Epithelial cell of prostate (primary cell): ENCODE results near the gene PRR5.
"Not testable (repeated sequence)": the region's sequence is repeated elsewhere in the genome, so short reads cannot be mapped to it uniquely, and the experiment has no call there.

Experiments
- DNase-seq: peaks from one replicate; pipeline ENCODE4 v3.0.0-alpha.2; 2011; ENCODE audit warnings: low read depth, low spot score
- H3K27ac ChIP-seq: fragments of 450-650 bp; 2 replicates; pipeline ENCODE4 v1.5.1; 2017; ENCODE audit warnings: mild to moderate bottlenecking

Gene PRR5

GRCh38 chr22:44732661-44733060 lies 30.7 kb downstream of the PRR5 start:
- no peak overlapping the region for H3K27ac ChIP-seq
- DNase-seq: no peak

- DNase-seq: no peak
- no peak overlapping the region for H3K27ac ChIP-seq
These were observed 31.6 kb downstream of the PRR5 start for GRCh38 chr22:44733426-44734106.

- DNase-seq: no peak
These were observed 32.3 kb downstream of the PRR5 start for GRCh38 chr22:44734278-44734677.

GRCh38 chr22:44734801-44735517 lies 33.0 kb downstream of the PRR5 start:
- H3K27ac ChIP-seq: no peak overlapping the region
- no peak for DNase-seq

More at GRCh38 chr22:44734278-44734677, 32.3 kb downstream of the PRR5 start:
- H3K27ac ChIP-seq: no peak overlapping the region

- no peak overlapping the region for H3K27ac ChIP-seq
- DNase-seq: no peak
These were observed 33.8 kb downstream of the PRR5 start for GRCh38 chr22:44735518-44736428.

- DNase-seq: no peak
- H3K27ac ChIP-seq: no peak overlapping the region
These were observed 34.8 kb downstream of the PRR5 start for GRCh38 chr22:44736581-44737405.

GRCh38 chr22:44737406-44738346 lies 35.7 kb downstream of the PRR5 start:
- DNase-seq: no peak
- H3K27ac ChIP-seq: no peak overlapping the region

GRCh38 chr22:44738347-44738715 lies 36.3 kb downstream of the PRR5 start:
- H3K27ac ChIP-seq: no peak overlapping the region
- no peak for DNase-seq

GRCh38 chr22:44739024-44739423 lies 37.0 kb downstream of the PRR5 start:
- no peak overlapping the region for H3K27ac ChIP-seq
- DNase-seq: no peak

- not testable (repeated sequence) for DNase-seq, H3K27ac ChIP-seq
These were observed 37.7 kb downstream of the PRR5 start for GRCh38 chr22:44739666-44740065.

- DNase-seq: no peak
- no peak overlapping the region for H3K27ac ChIP-seq
These were observed 38.3 kb downstream of the PRR5 start for GRCh38 chr22:44740307-44740706.

GRCh38 chr22:44741929-44742328 lies 39.9 kb downstream of the PRR5 start:
- no peak for DNase-seq

GRCh38 chr22:44743247-44743646 lies 41.2 kb downstream of the PRR5 start:
- H3K27ac ChIP-seq: no peak overlapping the region
- no peak for DNase-seq

More at GRCh38 chr22:44741929-44742328, 39.9 kb downstream of the PRR5 start:
- no peak overlapping the region for H3K27ac ChIP-seq

- no peak for DNase-seq
- H3K27ac ChIP-seq: no peak overlapping the region
These were observed 41.8 kb downstream of the PRR5 start for GRCh38 chr22:44743804-44744211.

GRCh38 chr22:44745853-44746789 lies 44.1 kb downstream of the PRR5 start:
- peak overlapping the region; percentile 64 for H3K27ac ChIP-seq
- DNase-seq: no peak

GRCh38 chr22:44747784-44748127 lies 45.8 kb downstream of the PRR5 start:
- H3K27ac ChIP-seq: peak overlapping the region; percentile 64

GRCh38 chr22:44748524-44748923 lies 46.5 kb downstream of the PRR5 start:
- DNase-seq: no peak
- H3K27ac ChIP-seq: no peak overlapping the region

More at GRCh38 chr22:44747784-44748127, 45.8 kb downstream of the PRR5 start:
- not testable (repeated sequence) for DNase-seq

GRCh38 chr22:44750481-44750880 lies 48.5 kb downstream of the PRR5 start:
- no peak for DNase-seq
- no peak overlapping the region for H3K27ac ChIP-seq
